LNCAP (cell line): Measurements from ENCODE around the gene ABCB8.

Source experiments
- CTCF ChIP-seq: fragments of 450-650 bp; IDR thresholded peaks from 2 replicates; pipeline ENCODE4 v1.5.1; 2017; ENCODE audit warnings: mild to moderate bottlenecking

The ABCB8 gene

GRCh38 chr7:150986556-150986955 is 41.7 kb upstream of the ABCB8 start:
- no peak for TF ChIP-seq CTCF

- TF ChIP-seq CTCF, result peak; percentile 93
Measured at GRCh38 chr7:150988230-150989226, 39.7 kb upstream of the ABCB8 start.

- TF ChIP-seq CTCF, result no peak
Measured at GRCh38 chr7:150989456-150989855, 38.8 kb upstream of the ABCB8 start.

- no peak for TF ChIP-seq CTCF
Measured at GRCh38 chr7:150990416-150991186, 37.6 kb upstream of the ABCB8 start, which contains the start of gene NOS3. TSS of gene NOS3 (plus strand) at chr7:150991017. CDS start at chr7:150993804, 2,787 bp downstream.

- no peak for TF ChIP-seq CTCF
Measured at GRCh38 chr7:150992051-150992640, 36.1 kb upstream of the ABCB8 start.

- TF ChIP-seq CTCF, result no peak
Measured at GRCh38 chr7:150992833-150993302, 35.4 kb upstream of the ABCB8 start.

- TF ChIP-seq CTCF, result no peak
Measured at GRCh38 chr7:150993511-150993910, 34.7 kb upstream of the ABCB8 start.
